HG03045 (cell line): ENCODE data around the gene SMAD7.
A peak's percentile ranks its signal among the peaks of the same experiment; 100 is the strongest.

ENCODE experiments used
- ATAC-seq: cut with Tn5 transposase; IDR thresholded peaks from one replicate; pipeline ENCODE4 v1.9.1; 2021; ENCODE audit warnings: mild to moderate bottlenecking, moderate library complexity; ENCODE audit not compliant: unreplicated experiment

SMAD7 gene

GRCh38 chr18:48986851-48987761 is 36.3 kb upstream of the SMAD7 start:
- no peak for ATAC-seq

GRCh38 chr18:48985161-48985560 is 34.4 kb upstream of the SMAD7 start:
- no peak for ATAC-seq

DNA sequence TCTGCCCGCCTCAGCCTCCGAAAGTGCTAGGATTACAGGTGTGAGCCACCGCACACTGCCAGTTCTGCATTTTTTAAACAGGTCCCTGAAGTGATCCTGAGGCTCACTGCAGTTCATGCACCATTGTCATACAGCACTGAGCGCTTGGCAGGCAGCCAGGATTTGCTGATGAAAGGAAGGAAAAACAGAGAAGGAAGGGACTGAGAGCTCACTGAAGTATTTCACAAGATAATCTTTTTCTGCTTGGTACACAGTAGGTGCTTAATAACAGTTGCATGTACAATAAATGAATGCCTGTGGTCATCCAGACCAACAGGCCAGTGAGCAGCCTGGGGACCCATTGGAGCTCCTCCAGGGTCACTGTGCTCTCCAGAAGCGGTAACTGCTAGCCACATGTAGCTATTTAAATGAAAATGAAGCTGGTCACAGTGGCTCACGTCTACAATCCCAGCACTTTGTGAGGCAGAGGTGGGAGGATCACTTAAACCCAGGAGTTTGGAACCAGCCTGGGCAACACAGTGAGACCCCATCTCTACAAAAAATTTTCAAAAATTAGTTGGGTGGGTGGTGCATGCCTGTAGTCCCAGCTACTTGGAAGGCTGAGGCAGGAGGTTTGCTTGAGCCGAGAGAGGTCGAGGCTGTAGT is 33.1 kb upstream of the SMAD7 start:
- no peak for ATAC-seq

DNA sequence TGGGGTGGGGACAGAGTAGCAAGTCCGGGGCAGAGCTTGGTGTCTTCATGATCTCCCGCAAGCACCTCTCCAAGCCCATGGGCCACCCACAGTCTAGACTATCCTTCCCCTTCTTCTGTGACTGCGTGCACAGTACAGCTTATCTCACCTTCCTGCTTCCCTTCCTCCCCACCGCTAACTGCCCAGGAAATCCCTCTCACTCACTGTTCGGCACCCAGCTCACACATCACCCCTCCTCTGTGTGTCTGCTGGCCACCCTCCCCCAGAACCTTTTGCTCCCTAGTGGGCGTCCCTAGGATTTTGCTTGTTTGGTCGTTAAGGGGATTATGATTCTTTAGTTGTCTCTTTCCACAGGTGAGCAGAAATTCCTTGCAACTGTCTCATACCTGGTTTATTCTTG is 31.5 kb upstream of the SMAD7 start:
- ATAC-seq, result no peak

DNA sequence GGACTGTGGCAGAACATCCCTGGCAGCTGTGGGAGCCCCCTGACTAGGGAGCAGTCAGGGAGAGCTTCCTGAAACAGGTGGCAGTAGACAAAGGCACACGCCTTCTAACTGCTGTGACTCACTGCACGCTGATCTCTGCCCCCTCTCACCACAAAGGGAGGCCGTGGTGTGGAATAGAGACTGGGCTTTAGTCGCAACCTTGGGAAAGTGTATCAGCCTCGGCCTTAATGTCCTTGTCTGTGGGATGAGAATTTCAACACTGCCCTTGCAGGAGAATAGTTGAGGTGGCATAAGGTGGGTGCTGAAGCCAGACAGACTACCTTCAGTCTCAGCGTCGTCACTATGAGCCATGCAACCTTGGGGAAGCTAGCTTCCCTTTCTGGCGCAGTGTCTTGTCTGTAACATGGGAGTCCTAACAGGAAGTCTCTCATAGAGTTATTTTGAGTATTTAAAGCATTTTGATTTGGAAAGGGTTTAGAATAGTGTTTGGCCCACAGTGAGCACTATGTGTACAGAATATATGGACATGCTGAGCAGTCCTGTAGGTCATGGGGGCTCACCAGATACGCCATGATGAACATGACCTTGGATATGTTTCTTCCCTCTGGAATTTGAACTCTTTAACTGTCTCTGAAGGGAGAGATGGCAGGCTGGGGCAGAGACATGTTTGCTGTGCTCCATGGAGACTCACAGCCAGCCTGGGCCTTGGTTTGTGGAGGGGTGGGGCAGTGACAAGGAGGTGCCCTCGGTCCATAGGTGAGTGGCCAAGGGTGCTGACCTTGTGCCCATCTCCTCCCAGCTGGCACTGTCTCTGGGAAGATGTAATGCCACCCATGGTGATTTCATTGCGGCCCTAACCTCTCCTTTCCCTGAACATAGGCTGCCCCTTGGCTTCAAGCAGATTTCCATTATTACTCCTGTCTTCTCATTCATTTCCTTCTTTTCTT is 29.5 kb upstream of the SMAD7 start:
- no peak for ATAC-seq

DNA sequence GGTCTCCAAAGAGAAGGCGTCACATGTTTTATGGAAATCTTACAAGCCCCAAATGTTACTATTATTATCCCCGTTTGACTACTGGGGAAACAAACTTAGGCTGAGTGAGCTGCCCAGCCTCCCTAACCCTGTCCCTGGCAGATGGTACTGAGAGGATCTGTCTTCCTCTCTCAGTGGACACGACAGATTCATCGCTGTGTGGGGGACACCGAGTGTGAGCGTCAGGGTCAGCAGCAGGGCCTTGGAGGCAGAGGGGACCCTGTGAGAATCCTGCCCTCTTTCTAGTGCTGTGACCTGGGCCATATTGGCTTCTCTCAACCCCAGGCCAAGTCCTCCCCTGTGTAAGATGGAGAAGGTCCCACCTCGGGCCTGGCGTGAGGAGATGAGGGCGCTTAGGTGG is 27.1 kb upstream of the SMAD7 start:
- ATAC-seq, result no peak

GRCh38 chr18:48975817-48976649 is 25.3 kb upstream of the SMAD7 start:
- peak; percentile 68 for ATAC-seq

- peak; percentile 13 for ATAC-seq
These were observed 24.5 kb upstream of the SMAD7 start for GRCh38 chr18:48975120-48975816.

GRCh38 chr18:48974304-48975119 is 23.7 kb upstream of the SMAD7 start:
- ATAC-seq, result no peak

GRCh38 chr18:48973731-48974130 is 23.0 kb upstream of the SMAD7 start:
- ATAC-seq, result no peak

- no peak for ATAC-seq
These were observed 17.8 kb upstream of the SMAD7 start for GRCh38 chr18:48968412-48969215.

- no peak for ATAC-seq
These were observed 16.8 kb upstream of the SMAD7 start for GRCh38 chr18:48967545-48967944.

DNA sequence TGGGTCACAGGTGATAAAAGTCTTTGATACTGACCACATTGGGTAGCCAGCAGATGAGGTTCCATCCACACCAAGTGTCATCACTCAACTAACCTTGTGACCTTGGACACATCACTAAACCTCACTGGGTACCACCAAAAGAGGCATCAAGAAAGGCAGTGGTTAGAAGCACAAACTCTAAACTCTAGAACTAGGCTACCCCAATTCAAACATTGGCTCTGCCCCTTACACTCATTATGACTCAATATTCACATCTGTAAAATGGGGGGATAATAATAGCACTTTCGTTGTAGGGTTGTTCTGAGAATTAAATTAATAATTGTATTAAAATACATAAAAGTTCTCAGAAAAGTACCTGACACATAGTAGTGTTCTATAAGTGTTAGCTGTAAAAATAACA is 15.8 kb upstream of the SMAD7 start:
- no peak for ATAC-seq

GRCh38 chr18:48963586-48964470 is 13.1 kb upstream of the SMAD7 start:
- no peak for ATAC-seq

GRCh38 chr18:48962994-48963561 is 12.3 kb upstream of the SMAD7 start:
- ATAC-seq, result no peak

DNA sequence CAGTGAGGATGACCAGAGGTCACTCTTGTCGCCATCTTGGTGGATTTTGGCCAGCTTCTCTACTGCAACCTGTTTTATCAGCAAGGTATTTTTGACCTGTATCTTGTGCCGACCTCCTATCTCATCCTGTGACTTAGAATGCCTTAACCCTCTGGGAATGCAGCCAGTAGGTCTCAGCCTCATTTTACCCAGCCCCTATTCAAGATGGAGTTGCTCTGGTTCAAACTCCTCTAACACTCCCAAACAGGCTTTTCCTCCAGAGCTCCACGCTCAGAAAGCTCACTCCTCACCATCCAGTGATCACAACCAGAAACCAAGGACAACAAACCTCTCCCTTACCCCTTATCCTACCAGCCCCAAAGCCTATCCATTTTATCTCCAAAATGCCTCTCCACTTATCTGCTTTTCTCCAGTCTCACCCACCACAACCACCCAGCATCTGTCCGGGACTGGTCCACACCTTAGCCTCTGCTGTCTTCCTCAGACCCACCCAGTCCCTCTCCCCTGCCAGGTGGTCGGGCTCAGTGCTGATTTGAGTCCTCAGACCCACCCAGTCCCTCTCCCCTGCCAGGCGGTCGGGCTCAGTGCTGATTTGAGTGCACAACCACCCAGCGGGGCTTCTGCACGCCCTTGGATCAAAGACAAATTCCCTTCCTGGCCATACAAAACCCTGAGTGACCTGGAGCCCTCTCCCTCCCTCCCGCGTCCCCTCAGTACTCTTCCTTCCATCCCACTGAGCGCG is 11.7 kb upstream of the SMAD7 start:
- ATAC-seq, result no peak
